Neural cell (in vitro differentiated cells): ENCODE measurements around the gene KREMEN1.

Experiments used
- EP300 ChIP-seq: fragments of 450-650 bp; conservative IDR thresholded peaks from 2 replicates; pipeline ENCODE4 v1.6.1; 2014; ENCODE audit warnings: antibody characterized with exemption, mild to moderate bottlenecking, moderate library complexity; ENCODE audit not compliant: poor library complexity, severe bottlenecking
- EZH2 ChIP-seq: fragments of 200-600, 300-800 bp; shearing (Covaris generic), sonication (generic); IDR thresholded peaks from 2 replicates; pipeline ENCODE4 v1.6.1; 2014; ENCODE audit warnings: antibody characterized with exemption, low read length, borderline replicate concordance, mild to moderate bottlenecking; ENCODE audit not compliant: insufficient read depth, poor library complexity, severe bottlenecking
- MXI1 ChIP-seq: fragments of 450-650 bp; conservative IDR thresholded peaks from 2 replicates; pipeline ENCODE4 v1.6.1; 2014; ENCODE audit warnings: antibody characterized with exemption, mild to moderate bottlenecking; ENCODE audit not compliant: poor library complexity, severe bottlenecking
- POLR2AphosphoS5 ChIP-seq: IDR thresholded peaks from 2 replicates; pipeline ENCODE4 v1.6.1; 2012
- TAF1 ChIP-seq: IDR thresholded peaks from 2 replicates; pipeline ENCODE4 v1.6.1; 2012; ENCODE audit warnings: low read depth
- TF ChIP-seq, protein P1 (sequence below): fragments of 450-650 bp; IDR thresholded peaks from 2 replicates; pipeline ENCODE4 v1.5.1; 2014; ENCODE audit warnings: antibody characterized with exemption, mild to moderate bottlenecking, moderate library complexity; ENCODE audit not compliant: poor library complexity, severe bottlenecking

DNA sequence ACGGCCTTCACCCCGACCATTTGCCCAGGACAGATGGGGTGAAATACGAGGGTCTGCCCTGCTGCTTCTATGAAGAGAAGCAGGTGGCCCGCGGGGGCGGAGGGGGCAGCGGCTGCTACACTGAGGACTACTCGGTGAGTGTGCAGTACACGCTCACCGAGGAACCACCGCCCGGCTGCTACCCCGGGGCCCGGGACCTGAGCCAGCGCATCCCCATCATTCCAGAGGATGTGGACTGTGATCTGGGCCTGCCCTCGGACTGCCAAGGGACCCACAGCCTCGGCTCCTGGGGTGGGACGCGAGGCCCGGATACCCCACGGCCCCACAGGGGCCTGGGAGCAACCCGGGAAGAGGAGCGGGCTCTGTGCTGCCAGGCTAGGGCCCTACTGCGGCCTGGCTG, 22.4 kb upstream of the KREMEN1 start:
- TF ChIP-seq EZH2 = no peak
- TF ChIP-seq, protein P1, sequence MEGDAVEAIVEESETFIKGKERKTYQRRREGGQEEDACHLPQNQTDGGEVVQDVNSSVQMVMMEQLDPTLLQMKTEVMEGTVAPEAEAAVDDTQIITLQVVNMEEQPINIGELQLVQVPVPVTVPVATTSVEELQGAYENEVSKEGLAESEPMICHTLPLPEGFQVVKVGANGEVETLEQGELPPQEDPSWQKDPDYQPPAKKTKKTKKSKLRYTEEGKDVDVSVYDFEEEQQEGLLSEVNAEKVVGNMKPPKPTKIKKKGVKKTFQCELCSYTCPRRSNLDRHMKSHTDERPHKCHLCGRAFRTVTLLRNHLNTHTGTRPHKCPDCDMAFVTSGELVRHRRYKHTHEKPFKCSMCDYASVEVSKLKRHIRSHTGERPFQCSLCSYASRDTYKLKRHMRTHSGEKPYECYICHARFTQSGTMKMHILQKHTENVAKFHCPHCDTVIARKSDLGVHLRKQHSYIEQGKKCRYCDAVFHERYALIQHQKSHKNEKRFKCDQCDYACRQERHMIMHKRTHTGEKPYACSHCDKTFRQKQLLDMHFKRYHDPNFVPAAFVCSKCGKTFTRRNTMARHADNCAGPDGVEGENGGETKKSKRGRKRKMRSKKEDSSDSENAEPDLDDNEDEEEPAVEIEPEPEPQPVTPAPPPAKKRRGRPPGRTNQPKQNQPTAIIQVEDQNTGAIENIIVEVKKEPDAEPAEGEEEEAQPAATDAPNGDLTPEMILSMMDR = no peak
- TF ChIP-seq EP300 = no peak
- no peak for TF ChIP-seq TAF1
- TF ChIP-seq POLR2AphosphoS5 = no peak
- TF ChIP-seq MXI1 = no peak
